VCaP (cell line): ENCODE data around the gene KRT81.

Source experiments
- H3K27ac ChIP-seq: fragments of 450-650 bp; 2 replicates; pipeline ENCODE4 v1.5.1; 2017
- TF ChIP-seq, protein P1 (sequence below): fragments of 450-650 bp; conservative IDR thresholded peaks from 2 replicates; pipeline ENCODE4 v1.5.1; 2017; ENCODE audit warnings: mild to moderate bottlenecking, moderate library complexity

KRT81 gene

GRCh38 chr12:52332381-52332780 is 41.0 kb upstream of the KRT81 start:
- TF ChIP-seq, protein P1, sequence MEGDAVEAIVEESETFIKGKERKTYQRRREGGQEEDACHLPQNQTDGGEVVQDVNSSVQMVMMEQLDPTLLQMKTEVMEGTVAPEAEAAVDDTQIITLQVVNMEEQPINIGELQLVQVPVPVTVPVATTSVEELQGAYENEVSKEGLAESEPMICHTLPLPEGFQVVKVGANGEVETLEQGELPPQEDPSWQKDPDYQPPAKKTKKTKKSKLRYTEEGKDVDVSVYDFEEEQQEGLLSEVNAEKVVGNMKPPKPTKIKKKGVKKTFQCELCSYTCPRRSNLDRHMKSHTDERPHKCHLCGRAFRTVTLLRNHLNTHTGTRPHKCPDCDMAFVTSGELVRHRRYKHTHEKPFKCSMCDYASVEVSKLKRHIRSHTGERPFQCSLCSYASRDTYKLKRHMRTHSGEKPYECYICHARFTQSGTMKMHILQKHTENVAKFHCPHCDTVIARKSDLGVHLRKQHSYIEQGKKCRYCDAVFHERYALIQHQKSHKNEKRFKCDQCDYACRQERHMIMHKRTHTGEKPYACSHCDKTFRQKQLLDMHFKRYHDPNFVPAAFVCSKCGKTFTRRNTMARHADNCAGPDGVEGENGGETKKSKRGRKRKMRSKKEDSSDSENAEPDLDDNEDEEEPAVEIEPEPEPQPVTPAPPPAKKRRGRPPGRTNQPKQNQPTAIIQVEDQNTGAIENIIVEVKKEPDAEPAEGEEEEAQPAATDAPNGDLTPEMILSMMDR: no peak
- peak overlapping the region; percentile 9 for H3K27ac ChIP-seq

DNA sequence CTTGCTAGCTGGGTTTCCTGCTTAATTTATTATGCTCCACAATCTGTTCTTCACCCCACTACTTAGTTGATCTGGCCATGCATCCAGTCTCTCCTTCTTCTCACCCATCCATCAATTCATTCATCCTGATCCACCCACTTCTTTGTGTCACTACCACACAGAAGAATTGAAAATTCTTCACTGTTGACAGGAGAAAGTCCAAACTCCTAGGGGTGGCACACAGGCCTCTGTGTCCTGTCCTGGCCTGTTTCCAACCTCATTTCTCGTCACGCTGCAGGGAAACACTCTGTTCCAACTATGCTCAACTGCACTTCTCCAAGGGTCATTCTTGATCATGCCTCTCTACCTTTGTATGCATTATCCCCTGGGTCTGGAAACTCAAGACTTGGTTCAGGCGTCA is 40.5 kb upstream of the KRT81 start:
- TF ChIP-seq, protein P1: no peak
- no peak overlapping the region for H3K27ac ChIP-seq

GRCh38 chr12:52331039-52331438 is 39.7 kb upstream of the KRT81 start:
- H3K27ac ChIP-seq: no peak overlapping the region
- TF ChIP-seq, protein P1: no peak

DNA sequence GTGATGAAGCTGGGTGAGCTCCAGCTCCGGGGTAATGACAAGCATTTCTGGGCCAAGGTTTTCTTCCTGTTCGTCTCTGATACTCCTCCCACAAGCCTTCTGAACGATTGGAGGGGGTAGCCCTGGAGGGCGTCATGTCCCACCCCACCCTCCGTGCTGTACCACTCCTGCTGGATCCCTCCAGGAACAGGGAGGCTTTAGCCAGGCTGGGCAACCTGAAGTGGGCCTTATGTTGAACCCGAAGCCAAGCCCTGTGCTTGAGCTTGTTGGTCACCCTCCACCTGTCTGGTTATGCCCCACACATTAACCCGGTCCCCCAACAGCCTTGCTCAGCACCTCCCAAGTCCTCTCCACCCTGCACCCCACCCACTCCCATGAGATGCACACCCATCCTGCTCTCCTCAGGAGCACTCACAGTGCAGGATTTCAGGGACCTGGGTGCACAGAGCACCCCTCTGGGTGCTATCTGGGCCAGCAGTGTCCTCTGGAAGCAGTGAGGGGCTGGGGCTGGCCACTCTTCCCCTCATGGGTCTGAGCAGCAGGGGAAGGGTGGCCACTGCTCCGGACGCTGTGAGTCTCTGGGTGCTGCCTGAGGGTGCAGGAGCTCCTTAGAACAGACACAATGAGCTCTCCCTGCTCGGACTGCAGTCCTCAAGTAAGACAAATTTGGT is 36.6 kb upstream of the KRT81 start:
- TF ChIP-seq, protein P1: no peak; the same call in none of the 2 replicates
- no peak overlapping the region for H3K27ac ChIP-seq

- TF ChIP-seq, protein P1: peak; percentile 97
- H3K27ac ChIP-seq: no peak overlapping the region
Measured at GRCh38 chr12:52327052-52327829, 35.9 kb upstream of the KRT81 start.

DNA sequence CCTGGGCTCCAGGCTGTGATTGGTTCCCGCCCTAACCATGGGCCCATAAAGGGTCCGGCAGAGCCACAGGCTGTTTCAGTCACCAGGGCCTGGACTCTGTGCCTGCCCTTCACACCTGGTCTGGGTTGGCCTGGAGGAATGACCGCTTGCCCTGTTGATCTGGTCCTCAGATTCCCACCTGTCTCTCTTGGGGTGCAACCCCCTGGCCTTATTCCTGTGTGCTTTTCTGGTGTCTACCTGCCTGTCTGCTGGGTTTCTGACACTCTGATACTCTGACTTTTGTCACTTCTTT is 32.8 kb upstream of the KRT81 start:
- TF ChIP-seq, protein P1: no peak

DNA sequence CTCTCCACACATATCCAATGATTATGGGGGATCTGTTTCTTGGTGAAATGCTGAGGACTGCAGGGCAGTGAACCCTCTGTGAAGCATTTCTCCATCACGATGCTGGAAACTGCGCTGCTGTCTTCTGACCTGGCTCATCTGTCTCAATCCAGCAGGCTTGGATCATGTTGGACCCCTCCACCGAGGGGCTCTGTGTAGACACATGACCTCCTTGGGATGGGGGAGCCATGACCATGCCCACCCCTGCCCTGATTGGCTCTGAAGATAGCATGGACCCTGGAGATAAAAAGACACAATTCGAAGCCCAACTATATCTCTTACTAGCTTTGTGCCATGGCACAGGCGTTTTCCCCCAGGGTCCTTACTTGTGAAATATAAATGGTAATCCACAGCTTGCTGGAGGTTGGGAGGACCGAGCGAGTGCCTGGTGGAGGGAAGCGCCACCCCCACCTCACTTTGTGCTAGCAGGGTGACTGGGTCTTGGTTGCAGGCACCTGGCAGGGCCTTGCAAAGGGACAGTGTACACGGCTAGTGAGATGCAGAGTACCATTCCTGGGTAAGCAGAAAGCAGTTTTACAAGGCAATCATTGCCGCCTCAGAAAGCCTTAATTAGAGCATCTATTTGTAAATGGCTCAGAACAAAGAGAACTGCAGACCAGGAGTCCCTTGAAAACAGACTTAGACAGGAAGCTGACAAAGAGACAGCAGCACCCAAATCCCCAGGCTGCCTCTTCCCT is 32.2 kb upstream of the KRT81 start:
- TF ChIP-seq, protein P1: no peak
- no peak overlapping the region for H3K27ac ChIP-seq

More for the DNA sequence above, 32.8 kb upstream of the KRT81 start:
- no peak overlapping the region for H3K27ac ChIP-seq
